HEK293T (cell line): ENCODE data around the gene EFCAB3.
"Not testable (repeated sequence)": the region's sequence is repeated elsewhere in the genome, so short reads cannot be mapped to it uniquely, and the experiment has no call there.

Experiments
- ARNT ChIP-seq: fragments of 450-650 bp; IDR thresholded peaks from 2 replicates; pipeline ENCODE4 v1.6.1; 2017; ENCODE audit warnings: mild to moderate bottlenecking
- SP1 ChIP-seq: fragments of 450-650 bp; IDR thresholded peaks from 2 replicates; pipeline ENCODE4 v1.6.1; 2017

DNA sequence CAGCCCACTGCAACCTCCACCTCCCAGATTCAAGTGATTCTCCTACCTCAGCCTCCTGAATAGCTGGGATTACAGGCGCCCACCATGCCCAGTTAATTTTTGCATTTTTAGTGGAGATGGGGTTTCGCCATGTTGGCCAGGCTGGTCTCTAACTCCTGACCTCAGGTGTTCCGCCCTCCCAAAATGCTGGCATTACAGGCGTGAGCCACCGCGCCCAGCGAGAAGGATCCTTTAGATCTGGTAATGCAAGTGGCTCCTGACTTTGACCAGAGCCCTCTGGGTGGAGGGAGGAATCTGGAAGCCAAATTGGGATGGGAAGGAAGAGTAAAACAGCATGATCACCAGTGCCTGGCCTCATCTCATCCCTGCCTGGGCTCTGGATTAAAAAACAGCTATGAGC, 84.9 kb downstream of the EFCAB3 start:
- not testable (repeated sequence) for TF ChIP-seq ARNT, SP1
